ENCODE results near the gene SET.

The SET gene

DNA sequence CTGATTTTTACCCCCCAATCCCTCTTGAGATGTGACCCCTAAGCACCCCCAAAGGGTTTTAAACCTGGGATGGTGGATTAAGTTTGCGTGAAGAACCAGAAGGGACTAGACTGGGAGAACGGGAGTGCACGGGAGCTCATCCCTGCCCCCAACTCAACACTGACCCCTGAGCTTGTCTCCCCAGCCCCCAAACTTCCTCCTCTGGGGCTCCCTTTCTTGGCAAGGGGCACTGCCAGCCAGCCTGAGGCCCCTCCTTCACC is 5.0 kb upstream of the SET start:
- TF ChIP-seq ZNF565 (CRISPR knock-in tag; conservative IDR thresholded peaks at IDR 0.05; ENCODE audit: low read depth): no peak
- no peak for TF ChIP-seq POU6F1 (CRISPR knock-in tag; IDR thresholded peaks at IDR 0.05; ENCODE audit: borderline replicate concordance, low read depth)
- TF ChIP-seq ZNF70 (CRISPR knock-in tag; IDR thresholded peaks at IDR 0.05): no peak
- no peak for TF ChIP-seq TOX (CRISPR knock-in tag; IDR thresholded peaks at IDR 0.05; ENCODE audit: borderline replicate concordance)
- TF ChIP-seq ZFP3 (CRISPR knock-in tag; IDR thresholded peaks at IDR 0.05): no peak
- TF ChIP-seq, protein P1, sequence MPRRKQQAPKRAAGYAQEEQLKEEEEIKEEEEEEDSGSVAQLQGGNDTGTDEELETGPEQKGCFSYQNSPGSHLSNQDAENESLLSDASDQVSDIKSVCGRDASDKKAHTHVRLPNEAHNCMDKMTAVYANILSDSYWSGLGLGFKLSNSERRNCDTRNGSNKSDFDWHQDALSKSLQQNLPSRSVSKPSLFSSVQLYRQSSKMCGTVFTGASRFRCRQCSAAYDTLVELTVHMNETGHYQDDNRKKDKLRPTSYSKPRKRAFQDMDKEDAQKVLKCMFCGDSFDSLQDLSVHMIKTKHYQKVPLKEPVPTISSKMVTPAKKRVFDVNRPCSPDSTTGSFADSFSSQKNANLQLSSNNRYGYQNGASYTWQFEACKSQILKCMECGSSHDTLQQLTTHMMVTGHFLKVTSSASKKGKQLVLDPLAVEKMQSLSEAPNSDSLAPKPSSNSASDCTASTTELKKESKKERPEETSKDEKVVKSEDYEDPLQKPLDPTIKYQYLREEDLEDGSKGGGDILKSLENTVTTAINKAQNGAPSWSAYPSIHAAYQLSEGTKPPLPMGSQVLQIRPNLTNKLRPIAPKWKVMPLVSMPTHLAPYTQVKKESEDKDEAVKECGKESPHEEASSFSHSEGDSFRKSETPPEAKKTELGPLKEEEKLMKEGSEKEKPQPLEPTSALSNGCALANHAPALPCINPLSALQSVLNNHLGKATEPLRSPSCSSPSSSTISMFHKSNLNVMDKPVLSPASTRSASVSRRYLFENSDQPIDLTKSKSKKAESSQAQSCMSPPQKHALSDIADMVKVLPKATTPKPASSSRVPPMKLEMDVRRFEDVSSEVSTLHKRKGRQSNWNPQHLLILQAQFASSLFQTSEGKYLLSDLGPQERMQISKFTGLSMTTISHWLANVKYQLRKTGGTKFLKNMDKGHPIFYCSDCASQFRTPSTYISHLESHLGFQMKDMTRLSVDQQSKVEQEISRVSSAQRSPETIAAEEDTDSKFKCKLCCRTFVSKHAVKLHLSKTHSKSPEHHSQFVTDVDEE (CRISPR knock-in tag; IDR thresholded peaks at IDR 0.05): no peak
- no peak for TF ChIP-seq ESRRG (CRISPR knock-in tag; IDR thresholded peaks at IDR 0.05)
- TF ChIP-seq CREB5 (CRISPR knock-in tag; IDR thresholded peaks at IDR 0.05; ENCODE audit: low read depth): no peak
- no peak for TF ChIP-seq PATZ1 (CRISPR knock-in tag; IDR thresholded peaks at IDR 0.05; ENCODE audit: borderline replicate concordance)
- TF ChIP-seq SNAI2 (CRISPR knock-in tag; IDR thresholded peaks at IDR 0.05): no peak
- no peak for TF ChIP-seq PPARA (CRISPR knock-in tag; IDR thresholded peaks at IDR 0.05; ENCODE audit: borderline replicate concordance)
- TF ChIP-seq ZC3H10 (CRISPR knock-in tag; IDR thresholded peaks at IDR 0.05): no peak
- no peak for TF ChIP-seq ISL1 (CRISPR knock-in tag; IDR thresholded peaks at IDR 0.05)
- TF ChIP-seq CSDC2 (CRISPR knock-in tag; IDR thresholded peaks at IDR 0.05): no peak
- no peak for TF ChIP-seq TCF4 (CRISPR knock-in tag; IDR thresholded peaks at IDR 0.05; ENCODE audit: borderline replicate concordance)
- TF ChIP-seq BACH2 (CRISPR knock-in tag; IDR thresholded peaks at IDR 0.05; ENCODE audit: borderline replicate concordance): no peak
- no peak for TF ChIP-seq OSR1 (CRISPR knock-in tag; IDR thresholded peaks at IDR 0.05)
- no peak for ATAC-seq

GRCh38 chr9:128684325-128685199 is 4.5 kb upstream of the SET start:
- TF ChIP-seq ESRRG (CRISPR knock-in tag; IDR thresholded peaks at IDR 0.05) (no peak), TCF4 (CRISPR knock-in tag; IDR thresholded peaks at IDR 0.05; ENCODE audit: borderline replicate concordance) (no peak), PATZ1 (CRISPR knock-in tag; IDR thresholded peaks at IDR 0.05; ENCODE audit: borderline replicate concordance) (no peak)
- TF ChIP-seq, protein P1 (CRISPR knock-in tag; IDR thresholded peaks at IDR 0.05): no peak
- no peak for ATAC-seq
